IMR-90 (cell line): ENCODE measurements around the gene GSTO1. TPM values are rescaled to one million over a fixed set of nuclear protein-coding genes. Genes with fewer than 3 reads are reported as not detected.

Experiments used
- ATAC-seq: fragments of 200-7000 bp; cut with Tn5 transposase; 2 replicates; pipeline ENCODE4 v1.9.1; 2020; ENCODE audit warnings: low read depth, mild to moderate bottlenecking, moderate library complexity
- BruUV-seq: library from RNA; stranded (reverse); fragments of 400-500 nt; replicated peaks from 2 replicates; lab custom pipeline; 2021; lab: Mats Ljungman, UMichigan
- CTCF ChIA-PET: fragments of 300-600 bp; formaldehyde crosslinking; extraction: SDS; loops from one replicate; lab custom pipeline; 2021; ENCODE audit warnings: antibody characterized with exemption; lab: Yijun Ruan, JAX
- POLR2A ChIA-PET: fragments of 300-600 bp; sonication (Branson Sonifier 250); formaldehyde crosslinking; loops from one replicate; lab custom pipeline; 2022; ENCODE audit warnings: antibody characterized with exemption; ENCODE audit not compliant: unreplicated experiment; lab: Charles Lee
- DNase-seq: peaks from one replicate; pipeline ENCODE4 v3.0.0; 2013
- H2AFZ ChIP-seq: replicated peaks from 2 replicates; pipeline ENCODE3; 2013; ENCODE audit warnings: low read length, mild to moderate bottlenecking; ENCODE audit not compliant: poor library complexity
- H2AK5ac ChIP-seq: 2 replicates; pipeline ENCODE4 v1.6.1; 2013; ENCODE audit warnings: low read depth, low read length, inconsistent platforms
- H2AK9ac ChIP-seq: replicated peaks from 2 replicates; pipeline ENCODE3; 2013; ENCODE audit warnings: mild to moderate bottlenecking, low read depth, low read length, moderate library complexity; ENCODE audit not compliant: poor library complexity
- H2BK120ac ChIP-seq: 2 replicates; pipeline ENCODE4 v1.6.1; 2013; ENCODE audit warnings: low read depth, low read length, inconsistent platforms
- H2BK15ac ChIP-seq: 3 replicates; pipeline ENCODE4 v1.6.1; 2013; ENCODE audit warnings: low read depth, low read length, inconsistent platforms
- H2BK20ac ChIP-seq: 2 replicates; pipeline ENCODE4 v1.6.1; 2013; ENCODE audit warnings: low read depth, mild to moderate bottlenecking, inconsistent platforms, low read length, moderate library complexity
- H2BK5ac ChIP-seq: 2 replicates; pipeline ENCODE4 v1.6.1; 2013; ENCODE audit warnings: mild to moderate bottlenecking, low read depth, low read length, inconsistent platforms; ENCODE audit not compliant: poor library complexity, severe bottlenecking
- H3K14ac ChIP-seq: replicated peaks from 2 replicates; pipeline ENCODE4 v1.6.1; 2013; ENCODE audit warnings: low read depth, low read length, inconsistent platforms
- H3K18ac ChIP-seq: 2 replicates; pipeline ENCODE4 v1.6.1; 2013; ENCODE audit warnings: low read depth, low read length, control low read depth
- H3K23ac ChIP-seq: 2 replicates; pipeline ENCODE4 v1.6.1; 2013; ENCODE audit warnings: low read depth, low read length, inconsistent platforms
- H3K27ac ChIP-seq: 2 replicates; pipeline ENCODE4 v1.5.1; 2013; ENCODE audit warnings: mild to moderate bottlenecking, control low read depth, low read length; ENCODE audit not compliant: insufficient read depth
- H3K27me3 ChIP-seq: 2 replicates; pipeline ENCODE4 v1.6.1; 2013; ENCODE audit warnings: low read length; ENCODE audit not compliant: control insufficient read depth, insufficient read depth
- H3K36me3 ChIP-seq: 2 replicates; pipeline ENCODE4 v1.6.1; 2013; ENCODE audit warnings: low read length, mixed read lengths; ENCODE audit not compliant: control insufficient read depth, insufficient read depth
- H3K4ac ChIP-seq: 2 replicates; pipeline ENCODE4 v1.6.1; 2013; ENCODE audit warnings: low read depth, low read length, inconsistent platforms
- H3K4me1 ChIP-seq: 2 replicates; pipeline ENCODE4 v1.6.1; 2013; ENCODE audit warnings: low read length, mixed read lengths; ENCODE audit not compliant: control insufficient read depth, insufficient read depth
- H3K4me2 ChIP-seq: 2 replicates; pipeline ENCODE4 v1.6.1; 2013; ENCODE audit warnings: low read depth, mild to moderate bottlenecking, control low read depth, low read length, moderate library complexity
- H3K4me3 ChIP-seq: 2 replicates; pipeline ENCODE4 v1.5.1; 2013; ENCODE audit warnings: low read depth, mild to moderate bottlenecking, control low read depth, low read length, moderate library complexity; ENCODE audit not compliant: insufficient read depth
- H3K56ac ChIP-seq: 2 replicates; pipeline ENCODE4 v1.6.1; 2013; ENCODE audit warnings: low read length, inconsistent platforms; ENCODE audit not compliant: insufficient read depth; ENCODE audit errors: extremely low read depth
- H3K79me1 ChIP-seq, 2 experiments: 2 replicates each; pipeline ENCODE4 v1.6.1; 2013; ENCODE audit warnings: low read length in 2 of 2, inconsistent platforms in 1 of 2, low read depth in 1 of 2
- H3K9ac ChIP-seq: 2 replicates; pipeline ENCODE4 v1.6.1; 2013; ENCODE audit warnings: low read depth, low read length, control low read depth
- H3K9me1 ChIP-seq: 2 replicates; pipeline ENCODE4 v1.6.1; 2013; ENCODE audit warnings: low read length, inconsistent platforms; ENCODE audit not compliant: insufficient read depth
- H3K9me3 ChIP-seq: 2 replicates; pipeline ENCODE4 v1.6.1; 2013; ENCODE audit warnings: low read length; ENCODE audit not compliant: control insufficient read depth, insufficient read depth
- H4K20me1 ChIP-seq: 2 replicates; pipeline ENCODE4 v1.6.1; 2013; ENCODE audit warnings: low read length, inconsistent platforms; ENCODE audit not compliant: insufficient read depth
- H4K5ac ChIP-seq: 2 replicates; pipeline ENCODE4 v1.6.1; 2013; ENCODE audit warnings: mild to moderate bottlenecking, low read depth, low read length, control low read depth
- H4K8ac ChIP-seq, 2 experiments: 2 replicates each; pipeline ENCODE4 v1.6.1; 2013; ENCODE audit warnings: low read depth in 2 of 2, low read length in 2 of 2, control low read depth in 1 of 2, inconsistent platforms in 1 of 2
- H4K91ac ChIP-seq: 2 replicates; pipeline ENCODE4 v1.6.1; 2013; ENCODE audit warnings: low read depth, low read length, inconsistent platforms; ENCODE audit not compliant: insufficient read depth
- BHLHE40 ChIP-seq: fragments of 150-350 bp; IDR thresholded peaks from 2 replicates; pipeline ENCODE4 v1.6.1; 2016; ENCODE audit warnings: mild to moderate bottlenecking, low read depth, low read length
- CEBPB ChIP-seq: IDR thresholded peaks from 2 replicates; pipeline ENCODE4 v1.6.1; 2012; ENCODE audit warnings: low read depth, low read length, improper control_type of control experiment
- CHD1 ChIP-seq: IDR thresholded peaks from 2 replicates; pipeline ENCODE4 v1.6.1; 2012; ENCODE audit warnings: low read depth, low read length, improper control_type of control experiment
- CTCF ChIP-seq: conservative IDR thresholded peaks from 2 replicates; pipeline ENCODE4 v1.5.1; 2012; ENCODE audit warnings: mild to moderate bottlenecking, low read depth, low read length, improper control_type of control experiment
- ELK1 ChIP-seq: fragments of 150-350 bp; IDR thresholded peaks from 2 replicates; pipeline ENCODE4 v1.6.1; 2016; ENCODE audit warnings: low read depth, mild to moderate bottlenecking, low read length, moderate library complexity, borderline replicate concordance
- FOS ChIP-seq: fragments of 150-350 bp; IDR thresholded peaks from 2 replicates; pipeline ENCODE4 v1.6.1; 2016; ENCODE audit warnings: low read depth, low read length
- MAZ ChIP-seq: IDR thresholded peaks from 2 replicates; pipeline ENCODE4 v1.6.1; 2012; ENCODE audit warnings: low read depth, mild to moderate bottlenecking, low read length, improper control_type of control experiment, moderate library complexity, borderline replicate concordance
- MXI1 ChIP-seq: IDR thresholded peaks from 2 replicates; pipeline ENCODE4 v1.6.1; 2012; ENCODE audit warnings: low read depth, mild to moderate bottlenecking, low read length, moderate library complexity, borderline replicate concordance
- NFE2L2 ChIP-seq: fragments of 150-350 bp; IDR thresholded peaks from 2 replicates; pipeline ENCODE4 v1.6.1; 2016; ENCODE audit warnings: low read depth, mild to moderate bottlenecking, low read length
- POLR2A ChIP-seq: IDR thresholded peaks from 2 replicates; pipeline ENCODE4 v1.6.1; 2012; ENCODE audit warnings: mild to moderate bottlenecking, low read depth, low read length
- RAD21 ChIP-seq: IDR thresholded peaks from 2 replicates; pipeline ENCODE4 v1.6.1; 2012; ENCODE audit warnings: low read length, improper control_type of control experiment
- RCOR1 ChIP-seq: IDR thresholded peaks from 2 replicates; pipeline ENCODE4 v1.6.1; 2012; ENCODE audit warnings: mild to moderate bottlenecking, low read length, improper control_type of control experiment; ENCODE audit not compliant: insufficient replicate concordance
- RFX5 ChIP-seq: IDR thresholded peaks from 2 replicates; pipeline ENCODE4 v1.8.0; 2012; ENCODE audit warnings: low read depth, mild to moderate bottlenecking, low read length, moderate library complexity
- SMC3 ChIP-seq: fragments of 150-350 bp; IDR thresholded peaks from 2 replicates; pipeline ENCODE4 v1.6.1; 2016; ENCODE audit warnings: low read depth, mild to moderate bottlenecking, antibody characterized with exemption, low read length, moderate library complexity
- USF2 ChIP-seq: fragments of 150-350 bp; IDR thresholded peaks from 2 replicates; pipeline ENCODE4 v1.6.1; 2017; ENCODE audit warnings: mild to moderate bottlenecking, antibody characterized with exemption, low read length, low read depth
- WGBS, 2 experiments: methylation state at CpG; one replicate each; pipeline versions ENCODE4 v1.1.5 to v1.1.7; 2013; ENCODE audit warnings: missing lambda C conversion rate in 2 of 2; ENCODE audit not compliant: insufficient read length in 1 of 2; ENCODE audit errors: extremely low coverage in 2 of 2; 5-methylcytosine and 5-hydroxymethylcytosine counted together
- dilution Hi-C: fragments of 300-500 bp; cut with HindIII; formaldehyde crosslinking; loops from one replicate; pipeline ENCODE4 v1.14.3; 2018; ENCODE audit warnings: low sequenced_read_pairs; ENCODE audit not compliant: unreplicated experiment
- in situ Hi-C: fragments of 300-500 bp; cut with MboI; formaldehyde crosslinking; loops from 3 replicates; pipeline ENCODE4 v1.14.3; 2019; ENCODE audit warnings: low sequenced_read_pairs, inconsistent platforms, mixed read lengths
- intact Hi-C: fragments of 100-400 bp; cut with micrococcal nuclease; formaldehyde crosslinking; loops from 2 replicates; pipeline ENCODE4 v1.10.0; 2022
- polyA plus RNA-seq, 3 experiments: library from polyadenylated mRNA; depleted of rRNA; stranded (reverse); fragments of >200 nt; gene quantifications; 2 replicates each; pipeline ENCODE4 v1.2.3, GENCODE V29; 2012; ENCODE audit warnings: low replicate concordance in 1 of 3
- total RNA-seq: library from RNA; depleted of rRNA; stranded (reverse); fragments of >200 nt; gene quantifications from 2 replicates; pipeline ENCODE4 v1.2.3, GENCODE V29; 2012

Gene GSTO1
- total and polyA plus RNA-seq, 2 of the 4 experiments (the other 2 are of a cell fraction), result 186 to 258 TPM

- ATAC-seq (no peak), DNase-seq (no peak)
- Histone ChIP-seq H3K4ac (no peak overlapping the region), H4K20me1 (no peaks in the 10 kb centered on the region), H3K4me1 (peaks cover 13% of the 10 kb centered on the region), H2AK5ac (no peak overlapping the region), H3K23ac (no peak overlapping the region), H4K5ac (no peak overlapping the region), H3K9me3 (no peaks in the 10 kb centered on the region), H3K27me3 (no peaks in the 10 kb centered on the region), H4K8ac (no peak overlapping the region), H2AFZ (no peak overlapping the region), H2BK5ac (no peak overlapping the region), H3K4me2 (no peak overlapping the region), H3K9ac (no peak overlapping the region), H3K18ac (no peak overlapping the region), H2BK120ac (no peak overlapping the region), H2AK9ac (no peak overlapping the region), H3K9me1 (no peaks in the 10 kb centered on the region; the same call in 1 of the 2 replicates), H3K36me3 (no peaks in the 10 kb centered on the region), H3K14ac (no peak overlapping the region), H3K4me3 (no peak overlapping the region), H2BK20ac (no peak overlapping the region), H3K56ac (no peak overlapping the region), H3K27ac (no peak overlapping the region), H4K91ac (no peak overlapping the region), H2BK15ac (no peak overlapping the region), H3K79me1 (peaks cover 0 to 4% of the 10 kb centered on the region in 2 experiments; a peak in 1 of 4 replicates)
- no TSS peak for BruUV-seq
- no peak for TF ChIP-seq CTCF
- no peak for TF ChIP-seq ELK1
- no peak for TF ChIP-seq FOS
- TF ChIP-seq RFX5, result no peak
- no peak for TF ChIP-seq RCOR1
- TF ChIP-seq BHLHE40, result no peak
- no peak for TF ChIP-seq CEBPB
- TF ChIP-seq MAZ, result no peak
- no peak for TF ChIP-seq RAD21
- TF ChIP-seq SMC3, result no peak
- TF ChIP-seq NFE2L2, result no peak
- no peak for TF ChIP-seq USF2
- TF ChIP-seq CHD1, result no peak
- TF ChIP-seq POLR2A, result no peak
- TF ChIP-seq MXI1, result no peak
- ChIA-PET POLR2A (no interaction called here), CTCF (interaction anchor here (0.9 to 1.0 kb wide), 2 partner anchors 11 to 156 kb away, joined by 3 read pairs; partner anchors contain the start of gene SFR1)
- intact Hi-C loops (no loop called here), dilution Hi-C loops (no loop called here), in situ Hi-C loops (no loop called here)
- WGBS, 2 experiments, result no CpG with 5 or more reads among the region's 2 CpGs
Observed at GRCh38 chr10:104277785-104278184, 23.1 kb downstream of the GSTO1 start.
